Muscle layer of colon (tissue), 2 donors: Measurements from ENCODE around the gene WDR47.
"Not testable (repeated sequence)": the region's sequence is repeated elsewhere in the genome, so short reads cannot be mapped to it uniquely, and the experiment has no call there.

ENCODE experiments used
- H3K27ac ChIP-seq: one replicate; pipeline ENCODE4 v1.7.0; 2013; ENCODE audit warnings: low read depth, mild to moderate bottlenecking, low read length, moderate library complexity
- H3K27me3 ChIP-seq, 2 donors: one replicate each; pipeline ENCODE4 v1.7.0; 2013; ENCODE audit warnings: low read length in 2 of 2, mild to moderate bottlenecking in 2 of 2; ENCODE audit not compliant: insufficient read depth in 2 of 2, control insufficient read depth in 1 of 2
- H3K36me3 ChIP-seq: one replicate; pipeline ENCODE4 v1.7.0; 2013; ENCODE audit warnings: mild to moderate bottlenecking, low read length; ENCODE audit not compliant: insufficient read depth
- H3K4me1 ChIP-seq: one replicate; pipeline ENCODE4 v1.7.0; 2013; ENCODE audit warnings: mild to moderate bottlenecking, low read length; ENCODE audit not compliant: insufficient read depth
- H3K4me3 ChIP-seq, 2 donors: one replicate each; pipeline ENCODE4 v1.7.0; 2013; ENCODE audit warnings: low read length in 2 of 2, low read depth in 1 of 2, mild to moderate bottlenecking in 1 of 2, moderate library complexity in 1 of 2
- H3K9ac ChIP-seq: one replicate; pipeline ENCODE4 v1.7.0; 2013; ENCODE audit warnings: low read length
- H3K9me3 ChIP-seq: one replicate; pipeline ENCODE4 v1.7.0; 2013; ENCODE audit warnings: mild to moderate bottlenecking, low read length
- donor health status: abdominal sarcoma.
- donor health status: Adenocarcinoma of cecum.

The WDR47 gene

GRCh38 chr1:109017719-109018118 lies 24.2 kb downstream of the WDR47 start:
- H3K27ac ChIP-seq, H3K9me3 ChIP-seq, H3K27me3 ChIP-seq, H3K4me1 ChIP-seq, H3K4me3 ChIP-seq, H3K9ac ChIP-seq: not testable (repeated sequence)
- H3K36me3 ChIP-seq: peaks cover 21% of the 10 kb centered on the region

- no peak overlapping the region for H3K4me3 ChIP-seq
- H3K27me3 ChIP-seq: no peaks in the 10 kb centered on the region
- no peak overlapping the region for H3K9ac ChIP-seq
- no peaks in the 10 kb centered on the region for H3K9me3 ChIP-seq
- peaks cover 24% of the 10 kb centered on the region for H3K36me3 ChIP-seq
- H3K27ac ChIP-seq: no peak overlapping the region
- no peaks in the 10 kb centered on the region for H3K4me1 ChIP-seq
Observed at GRCh38 chr1:109017134-109017533, 24.8 kb downstream of the WDR47 start.

DNA sequence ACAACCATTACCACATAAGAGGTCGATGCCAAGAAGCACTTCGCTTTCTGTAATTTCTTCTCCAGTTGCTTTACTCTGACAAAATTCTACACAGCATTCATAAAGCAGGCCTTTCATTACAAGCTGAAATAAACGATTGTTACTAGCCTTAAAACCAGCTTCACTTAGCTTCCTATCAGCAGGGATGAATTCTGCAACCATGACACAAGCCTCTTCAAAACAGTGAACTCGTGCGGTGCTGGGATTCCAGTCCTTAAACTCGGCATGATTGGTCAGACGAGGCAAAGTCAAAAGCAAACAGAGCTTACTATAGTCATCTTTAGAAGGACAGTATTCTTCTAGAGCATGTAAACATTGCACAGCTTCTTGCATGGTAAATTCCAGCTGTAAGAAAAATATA lies 30.6 kb downstream of the WDR47 start:
- H3K9me3 ChIP-seq: no peaks in the 10 kb centered on the region
- no peaks in the 10 kb centered on the region for H3K27me3 ChIP-seq
- H3K36me3 ChIP-seq: peaks cover 30% of the 10 kb centered on the region
- no peak overlapping the region for H3K27ac ChIP-seq
- H3K4me1 ChIP-seq: no peaks in the 10 kb centered on the region
- no peak overlapping the region for H3K4me3 ChIP-seq
- no peak overlapping the region for H3K9ac ChIP-seq

- not testable (repeated sequence) for H3K4me3 ChIP-seq, H3K9ac ChIP-seq, H3K27ac ChIP-seq, H3K9me3 ChIP-seq, H3K4me1 ChIP-seq, H3K27me3 ChIP-seq
- peaks cover 33% of the 10 kb centered on the region for H3K36me3 ChIP-seq
Observed at GRCh38 chr1:108996622-108997021, 45.3 kb downstream of the WDR47 start.

DNA sequence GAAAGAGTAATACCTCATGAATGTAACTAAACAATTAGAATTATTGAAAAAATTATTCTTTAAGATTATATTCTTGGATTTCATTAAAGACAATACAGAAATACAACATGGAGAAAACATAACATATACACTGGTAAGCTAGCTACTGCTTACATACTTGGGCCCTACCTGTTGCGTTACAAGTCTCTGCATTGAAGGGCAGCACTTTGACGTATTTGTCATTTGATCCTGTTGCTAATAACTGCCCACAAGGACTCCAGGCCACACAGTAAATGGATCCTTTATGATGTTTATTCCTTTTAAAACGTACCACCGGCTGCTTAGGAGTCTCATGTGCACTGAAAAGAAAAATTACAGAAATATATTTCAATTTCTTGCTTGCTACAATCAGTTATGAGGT lies 58.8 kb downstream of the WDR47 start:
- peaks cover 31% of the 10 kb centered on the region for H3K36me3 ChIP-seq
- no peak overlapping the region for H3K4me3 ChIP-seq

DNA sequence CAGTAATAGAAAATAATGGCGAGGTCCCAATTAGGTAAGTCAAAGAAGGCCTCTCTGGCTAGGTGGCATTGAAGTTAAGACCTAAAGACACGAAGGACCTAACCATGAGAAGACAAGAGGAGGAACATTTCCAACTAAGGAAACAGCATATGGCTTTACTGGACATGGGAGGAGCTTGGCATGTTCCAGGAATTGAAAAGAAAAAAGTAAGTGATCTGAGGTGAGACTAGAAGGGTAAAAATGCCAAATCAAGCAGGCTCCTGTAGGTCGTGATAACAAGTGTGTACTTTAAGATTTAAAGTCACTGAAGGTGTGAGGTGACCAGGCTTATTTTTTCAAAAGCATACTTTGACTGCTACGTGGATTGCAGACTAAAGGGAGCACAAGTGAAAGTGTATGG lies 65.2 kb downstream of the WDR47 start:
- Histone ChIP-seq H3K27me3 (no peaks in the 10 kb centered on the region), H3K27ac (no peak overlapping the region), H3K36me3 (peaks cover 38% of the 10 kb centered on the region), H3K9ac (no peak overlapping the region), H3K4me1 (no peaks in the 10 kb centered on the region), H3K4me3 (no peak overlapping the region), H3K9me3 (no peaks in the 10 kb centered on the region)

More for the DNA sequence above, 58.8 kb downstream of the WDR47 start:
- H3K27me3 ChIP-seq: no peaks in the 10 kb centered on the region
- H3K9me3 ChIP-seq: no peaks in the 10 kb centered on the region
- no peak overlapping the region for H3K27ac ChIP-seq
- H3K9ac ChIP-seq: no peak overlapping the region
- no peaks in the 10 kb centered on the region for H3K4me1 ChIP-seq

DNA sequence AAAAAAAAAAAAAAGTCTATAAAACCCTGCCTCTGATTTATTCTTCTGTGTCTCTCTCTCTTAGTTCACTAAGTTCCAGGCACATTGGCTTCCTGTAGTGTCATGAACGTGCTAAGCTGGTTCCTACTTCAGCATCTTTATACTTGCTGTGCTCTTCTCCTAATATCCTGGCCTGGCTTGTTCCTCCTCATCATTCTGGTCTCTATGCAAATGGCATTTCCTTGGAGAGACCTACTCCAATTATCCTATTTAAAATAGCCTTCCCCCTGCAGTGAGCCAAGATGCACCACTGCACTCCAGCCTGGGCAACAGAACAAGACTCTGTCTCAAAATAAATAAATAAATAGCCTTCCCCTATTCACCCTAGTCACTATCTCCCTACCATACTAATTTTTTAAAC lies 69.0 kb downstream of the WDR47 start:
- no peak overlapping the region for H3K9ac ChIP-seq
- H3K36me3 ChIP-seq: peaks cover 28% of the 10 kb centered on the region
- no peaks in the 10 kb centered on the region for H3K4me1 ChIP-seq

DNA sequence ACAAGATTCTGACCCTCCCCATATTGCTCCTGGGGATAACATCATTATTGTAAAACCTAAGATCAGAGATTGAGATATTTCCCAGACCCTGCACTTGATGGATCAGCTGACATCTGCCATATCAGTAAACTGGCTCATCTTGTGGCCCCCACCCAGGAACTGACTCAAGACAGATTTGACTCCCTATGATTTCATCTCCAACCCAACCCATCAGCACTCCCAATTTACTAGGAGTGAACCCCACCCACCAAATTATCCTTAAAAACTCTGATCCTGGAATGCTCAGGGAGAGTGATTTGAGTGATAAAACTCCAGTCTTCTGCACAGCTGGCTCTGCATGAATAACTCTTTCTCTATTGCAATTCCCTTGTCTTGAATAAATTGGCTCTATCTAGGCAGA lies 72.6 kb downstream of the WDR47 start:
- Histone ChIP-seq H3K27ac (no peak overlapping the region), H3K4me3 (no peak overlapping the region), H3K27me3 (no peaks in the 10 kb centered on the region), H3K36me3 (peaks cover 15% of the 10 kb centered on the region), H3K9ac (no peak overlapping the region), H3K9me3 (no peaks in the 10 kb centered on the region), H3K4me1 (no peaks in the 10 kb centered on the region)

More for the DNA sequence above, 69.0 kb downstream of the WDR47 start:
- Histone ChIP-seq H3K9me3 (no peaks in the 10 kb centered on the region), H3K4me3 (no peak overlapping the region), H3K27ac (no peak overlapping the region), H3K27me3 (no peaks in the 10 kb centered on the region)

DNA sequence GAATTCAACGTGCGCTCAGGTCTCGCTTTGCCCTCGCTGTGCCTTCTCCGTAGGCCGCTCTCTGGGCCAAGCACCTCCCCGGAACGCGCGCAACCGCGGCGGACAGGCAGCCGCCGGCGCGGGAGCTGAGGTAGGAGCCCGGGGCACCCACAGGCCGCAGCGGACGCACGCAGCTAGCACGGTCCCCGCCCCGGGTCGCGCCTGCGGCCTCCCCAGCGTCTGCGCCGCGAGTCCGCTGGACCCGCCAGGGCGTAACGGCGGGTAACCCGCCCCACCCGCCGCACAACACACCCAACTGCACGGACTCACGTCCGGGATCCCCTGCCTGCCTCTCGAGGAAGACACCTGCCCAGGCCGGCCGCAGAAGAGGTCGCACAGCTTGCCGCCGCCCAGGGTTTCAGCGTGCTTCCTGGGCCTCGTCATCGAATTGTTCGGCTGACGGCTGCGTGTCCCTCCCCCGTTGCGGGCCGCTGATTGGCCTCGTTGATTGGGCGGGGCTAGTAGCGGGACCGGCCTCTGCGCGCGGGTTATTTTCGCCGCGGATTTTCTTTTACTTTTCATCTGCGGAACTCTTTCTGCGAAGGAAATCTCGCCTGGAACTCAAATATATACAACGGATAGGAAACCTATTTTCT lies 78.7 kb downstream of the WDR47 start, which contains the start of gene CLCC1:
Gene CLCC1, minus strand, starts transcription at position 433 of the 635 bp plus-strand sequence. CDS start 13,047 bp downstream, outside the sequence.
- Histone ChIP-seq H3K4me1 (peaks cover 7% of the 10 kb centered on the region), H3K9ac (peak within 1 kb of the TSS; percentile 80), H3K36me3 (peaks cover 4% of the 10 kb centered on the region), H3K9me3 (no peaks in the 10 kb centered on the region), H3K27me3 (no peaks in the 10 kb centered on the region), H3K4me3 (peak within 1 kb of the TSS; percentile 69 to 92), H3K27ac (peak within 1 kb of the TSS; percentile 97)

DNA sequence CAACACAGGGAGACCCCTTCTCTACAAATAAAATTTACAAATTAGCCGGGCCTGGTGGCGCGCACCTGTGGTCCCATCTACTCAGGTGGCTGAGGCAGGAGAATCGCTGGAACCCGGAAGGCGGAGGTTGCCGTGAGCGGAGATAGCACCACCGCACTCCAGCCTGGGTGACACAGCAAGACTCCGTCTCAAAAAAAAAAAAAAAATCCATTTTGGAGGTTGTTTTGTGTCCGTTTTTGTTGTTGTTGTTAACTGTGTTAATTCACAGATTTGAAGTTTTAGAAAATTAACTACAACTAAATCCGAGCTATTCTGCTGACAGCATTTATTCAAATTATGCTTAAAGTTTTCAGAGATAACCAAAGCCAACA lies 79.2 kb downstream of the WDR47 start:
- H3K9ac ChIP-seq: peak overlapping the region; percentile 80
- H3K4me3 ChIP-seq: peak overlapping the region; percentile 69 to 92
- peak overlapping the region; percentile 97 for H3K27ac ChIP-seq
- H3K9me3 ChIP-seq: no peaks in the 10 kb centered on the region
- peaks cover 7% of the 10 kb centered on the region for H3K4me1 ChIP-seq
- H3K36me3 ChIP-seq: peaks cover 7% of the 10 kb centered on the region
- H3K27me3 ChIP-seq: no peaks in the 10 kb centered on the region

GRCh38 chr1:108961752-108962486 lies 80.0 kb downstream of the WDR47 start:
- H3K9me3 ChIP-seq: no peaks in the 10 kb centered on the region
- no peak overlapping the region for H3K27ac ChIP-seq
- peaks cover 7% of the 10 kb centered on the region for H3K4me1 ChIP-seq
- H3K36me3 ChIP-seq: peaks cover 7% of the 10 kb centered on the region
- no peaks in the 10 kb centered on the region for H3K27me3 ChIP-seq
- H3K9ac ChIP-seq: peak overlapping the region; percentile 80
- H3K4me3 ChIP-seq: peak overlapping the region; percentile 69 to 92

GRCh38 chr1:108961198-108961597 lies 80.7 kb downstream of the WDR47 start:
- Histone ChIP-seq H3K27ac (no peak overlapping the region), H3K4me3 (no peak overlapping the region), H3K9ac (no peak overlapping the region), H3K27me3 (no peaks in the 10 kb centered on the region), H3K4me1 (peaks cover 7% of the 10 kb centered on the region), H3K36me3 (peaks cover 7% of the 10 kb centered on the region), H3K9me3 (no peaks in the 10 kb centered on the region)
